Measurements from ENCODE around the gene FASTK.

Gene FASTK

DNA sequence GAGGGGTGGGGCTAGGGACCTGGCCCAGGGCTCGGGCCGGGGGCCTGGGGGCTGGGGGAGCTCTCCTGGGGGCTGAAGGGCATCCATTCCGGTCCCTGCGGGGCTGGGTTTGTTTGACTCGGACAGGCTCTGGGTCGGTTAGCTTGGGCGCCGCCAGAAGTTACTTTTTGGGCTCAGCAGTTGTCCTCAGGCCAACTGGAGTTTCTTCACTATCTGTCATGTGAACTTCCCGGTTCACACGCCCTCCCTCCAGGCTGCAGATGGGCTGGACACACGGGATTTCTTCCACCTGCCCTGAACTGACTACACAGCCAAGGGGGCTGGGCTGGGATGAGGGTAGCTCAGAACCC is 17.4 kb downstream of the FASTK start:
- DNase-seq (ENCODE audit: low read depth): peak; percentile 71
- TF ChIP-seq CTCF (conservative IDR thresholded peaks at IDR 0.05; ENCODE audit: low read length): no peak
- H3K4me3 ChIP-seq (ENCODE audit: low read length): 0 out of 2 replicates have a peak overlapping the region, but pooled peaks have one; percentile 7

- peak; percentile 64 for DNase-seq (ENCODE audit: low read depth)
- peak overlapping the region; percentile 29 for H3K4me3 ChIP-seq (ENCODE audit: low read length)
- TF ChIP-seq CTCF (conservative IDR thresholded peaks at IDR 0.05; ENCODE audit: low read length): no peak
Measured at GRCh38 chr7:151062399-151063211, 18.0 kb downstream of the FASTK start.

- no peak for TF ChIP-seq CTCF (conservative IDR thresholded peaks at IDR 0.05; ENCODE audit: low read length)
- DNase-seq (ENCODE audit: low read depth): no peak
- H3K4me3 ChIP-seq (ENCODE audit: low read length): peak overlapping the region; percentile 9; the same call in 1 of the 2 replicates
Measured at GRCh38 chr7:151062111-151062398, 18.6 kb downstream of the FASTK start.

GRCh38 chr7:151061213-151062110 is 19.1 kb downstream of the FASTK start:
- peak overlapping the region; percentile 88 for H3K4me3 ChIP-seq (ENCODE audit: low read length)
- no peak for DNase-seq (ENCODE audit: low read depth)
- TF ChIP-seq CTCF (conservative IDR thresholded peaks at IDR 0.05; ENCODE audit: low read length): no peak

DNA sequence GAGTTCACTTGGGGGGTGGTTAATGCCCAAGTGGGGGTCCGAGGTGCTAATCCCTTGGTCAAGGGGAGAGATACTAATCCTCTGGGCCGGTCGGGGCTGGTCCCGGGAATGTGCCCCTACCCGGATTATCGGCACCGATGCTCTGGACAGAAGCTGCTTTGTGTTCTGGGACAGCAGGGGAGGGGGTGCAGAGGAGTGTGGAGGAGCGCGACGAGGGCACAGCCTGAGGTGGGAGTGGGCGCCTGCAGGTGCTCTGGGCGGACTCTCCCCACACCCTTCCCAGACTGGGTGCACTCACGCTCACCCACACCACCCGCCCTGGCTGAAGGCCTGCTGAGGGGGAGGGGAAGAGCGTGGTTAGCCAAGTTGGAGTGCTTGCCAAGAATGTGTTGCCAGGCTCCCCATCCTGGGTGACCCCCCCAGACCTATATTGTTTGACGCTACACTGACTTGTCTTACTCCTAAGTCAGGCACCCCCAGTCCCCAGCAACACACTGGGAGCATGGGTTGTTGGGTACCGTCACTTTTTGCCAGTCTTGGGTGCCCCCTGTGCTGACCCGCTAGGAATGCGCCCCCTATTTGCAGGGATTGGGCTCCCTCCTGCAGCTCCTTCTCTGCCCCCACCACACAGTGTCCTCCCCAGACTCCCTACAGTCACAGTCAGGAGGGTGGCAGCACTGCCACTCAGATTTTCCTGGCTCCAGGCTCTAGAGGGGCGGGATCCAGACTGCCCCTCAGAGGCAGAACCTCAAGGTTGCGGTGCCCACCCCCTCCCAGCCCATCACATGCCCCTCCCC is 20.0 kb downstream of the FASTK start:
- TF ChIP-seq CTCF (conservative IDR thresholded peaks at IDR 0.05; ENCODE audit: low read length): 0 out of 2 replicates have a peak, but pooled peaks have one; percentile 7
- DNase-seq (ENCODE audit: low read depth): no peak
- peak overlapping the region; percentile 88 for H3K4me3 ChIP-seq (ENCODE audit: low read length)

DNA sequence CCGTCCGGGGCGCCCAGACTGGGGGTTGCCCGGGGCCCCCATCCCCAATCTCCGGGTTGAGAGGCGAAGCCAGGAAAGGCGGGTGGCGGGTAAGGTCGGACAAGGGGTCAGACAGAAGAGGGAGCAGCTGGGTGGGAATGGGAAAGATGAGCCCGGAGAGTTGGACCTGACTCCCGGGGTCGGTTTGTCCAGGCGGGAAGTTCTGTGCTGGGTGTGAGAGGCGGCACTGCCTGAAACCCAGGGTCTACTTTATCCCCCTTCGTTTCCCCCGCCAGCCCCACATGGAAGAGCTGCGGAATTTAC is 20.5 kb downstream of the FASTK start:
- DNase-seq (ENCODE audit: low read depth): no peak
- no peak for TF ChIP-seq CTCF (conservative IDR thresholded peaks at IDR 0.05; ENCODE audit: low read length)
- H3K4me3 ChIP-seq (ENCODE audit: low read length): peak overlapping the region; percentile 88

Measured in AG10803 (cell line).